Measurements from ENCODE around the gene MYO1G.

The MYO1G gene

DNA sequence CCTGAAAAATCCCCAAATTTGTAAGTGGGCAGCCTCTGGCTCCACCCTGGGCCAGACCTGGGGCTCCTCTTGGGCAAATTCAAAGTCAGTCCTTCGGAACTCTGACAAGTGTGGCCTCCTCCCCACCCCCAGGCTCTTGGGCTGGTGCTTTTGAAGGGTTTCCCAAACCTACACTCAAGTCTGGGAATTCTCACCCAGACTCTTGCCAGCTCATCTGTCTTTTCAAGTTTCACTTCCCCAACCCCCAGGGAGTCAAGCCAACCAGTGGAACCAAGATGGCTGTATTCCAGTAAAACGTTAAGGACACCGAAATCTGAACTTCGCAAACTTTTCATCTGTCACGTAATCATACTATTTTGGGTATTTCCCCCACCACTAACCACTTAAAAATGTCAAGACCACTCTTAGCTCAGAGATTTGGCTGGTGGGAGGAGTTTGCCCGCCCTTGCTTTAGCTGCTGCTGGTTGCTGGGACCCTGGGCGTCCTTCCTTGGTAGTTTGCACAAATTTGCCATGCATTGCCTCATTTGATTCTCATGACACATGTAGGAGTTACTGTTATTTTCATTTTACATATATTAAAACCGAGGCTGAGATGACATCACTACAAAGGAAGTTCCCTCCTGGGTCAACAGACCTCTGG is 1.7 kb upstream of the MYO1G start:
- DNase-seq = peak; percentile 72

DNA sequence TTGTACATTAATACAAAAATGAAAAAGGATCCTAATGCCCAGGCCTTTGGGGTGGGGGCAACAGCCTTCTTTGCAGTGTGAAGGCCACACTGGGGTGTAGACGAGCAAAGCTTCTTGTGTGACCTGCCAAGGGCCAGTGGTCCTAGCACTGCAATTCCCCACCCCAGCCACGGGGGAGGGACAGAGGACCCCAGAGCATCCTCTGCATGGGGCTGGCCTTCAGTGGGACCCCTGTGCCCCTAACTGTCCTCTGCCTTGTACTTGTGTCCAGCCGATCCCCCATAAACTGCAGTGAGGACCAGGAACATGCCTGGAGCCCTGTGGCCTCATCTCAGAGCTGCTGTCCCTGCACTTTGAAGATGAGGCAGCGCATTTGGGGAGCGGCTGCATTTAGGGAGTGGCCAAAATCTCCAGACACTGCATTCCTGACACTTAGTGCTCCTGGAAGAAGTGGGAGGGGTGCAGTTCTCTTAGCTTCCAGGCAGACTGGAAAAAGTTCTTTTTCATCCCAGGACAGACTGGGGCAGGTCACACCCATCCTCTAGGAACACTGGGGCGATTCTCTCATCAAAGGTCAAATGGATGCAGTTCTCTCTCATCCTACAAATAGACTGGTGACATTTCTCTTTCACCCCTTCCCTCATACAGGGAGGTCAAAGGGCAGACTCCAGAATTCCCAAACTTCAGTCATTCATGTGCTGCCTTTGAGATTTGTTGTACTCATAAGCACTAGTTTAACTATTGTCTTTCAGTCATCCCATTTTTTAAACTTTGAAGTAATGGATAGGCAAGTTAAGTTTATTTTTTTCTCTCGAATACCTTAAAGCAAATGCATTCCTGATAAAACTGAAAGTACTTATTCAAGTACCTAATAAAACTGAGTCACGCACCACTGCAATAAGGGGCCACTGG is 922 bp upstream of the MYO1G start:
- peak; percentile 53 for DNase-seq

DNA sequence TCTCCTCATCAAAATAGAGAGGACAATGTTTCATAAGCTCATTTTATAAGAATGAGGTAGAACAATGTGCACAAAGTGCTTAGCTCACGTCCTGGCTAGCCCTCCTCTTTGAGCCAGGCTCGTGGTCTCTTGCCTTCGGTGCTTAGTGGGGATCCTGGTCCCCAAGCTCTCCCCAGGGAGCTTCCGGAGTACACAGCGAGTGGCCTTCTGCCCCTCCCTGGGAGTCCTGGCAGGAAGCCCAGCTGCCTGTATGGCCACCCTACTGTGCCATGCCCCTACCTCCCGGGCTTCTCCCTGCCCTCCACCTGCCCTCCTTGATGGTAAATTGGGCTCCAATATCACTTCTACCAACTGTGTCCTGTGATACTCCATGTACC is 868 bp downstream of the MYO1G start:
- peak; percentile 74 for DNase-seq

DNA sequence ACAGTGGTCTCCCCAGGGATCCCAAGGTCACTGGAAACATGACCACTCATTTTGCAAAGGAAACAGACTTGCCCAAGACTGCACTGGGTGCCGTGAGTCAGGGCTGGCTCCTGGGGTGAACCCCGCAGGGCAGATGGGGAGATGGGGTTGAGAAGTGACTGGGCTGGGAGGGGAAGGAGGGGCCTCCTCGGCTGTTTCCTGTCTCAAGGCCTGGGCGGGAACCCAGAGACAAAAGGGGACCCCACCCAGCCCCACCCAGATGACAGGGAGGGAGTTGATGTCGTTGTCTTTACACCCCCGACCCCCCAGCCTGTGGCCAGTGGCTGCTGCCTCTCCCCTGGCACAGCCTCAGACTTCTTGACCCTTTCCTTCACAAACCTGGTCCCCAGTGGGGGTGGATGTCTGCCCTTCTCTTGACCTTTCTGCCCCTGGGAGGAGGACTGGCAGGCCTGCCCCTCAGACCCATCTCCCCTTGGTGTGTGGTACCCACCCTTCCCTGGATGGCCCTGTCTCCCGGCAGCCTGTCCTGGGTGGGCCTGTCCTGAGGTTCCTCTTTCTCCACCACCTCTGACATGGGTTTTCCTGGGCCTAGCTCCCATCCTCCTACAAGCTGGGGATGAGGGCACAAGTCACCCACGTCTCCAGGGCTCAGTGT is 1.4 kb downstream of the MYO1G start:
- peak; percentile 92 for DNase-seq

DNA sequence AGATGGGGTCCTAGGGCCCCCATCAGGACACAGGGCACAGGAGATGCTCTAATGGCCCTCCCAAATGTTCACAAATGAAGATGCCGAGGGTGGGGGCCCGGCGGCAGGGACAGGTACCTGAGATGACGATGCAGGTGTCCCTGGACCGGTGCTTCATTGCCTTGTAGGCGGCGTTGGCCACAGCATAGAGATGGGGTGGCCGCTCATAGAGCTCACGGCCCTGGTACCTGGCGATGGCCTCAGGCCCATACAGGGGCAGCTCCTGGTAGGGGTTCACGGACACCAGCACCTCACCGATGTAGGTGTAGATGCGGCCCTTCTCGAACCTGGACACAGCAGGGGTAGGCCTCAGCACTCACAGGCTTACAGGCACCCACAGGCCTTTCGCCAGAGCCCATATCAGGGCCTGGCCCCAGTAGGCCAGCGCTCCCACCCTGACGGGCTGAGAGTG is 2.0 kb downstream of the MYO1G start:
- DNase-seq = no peak

DNA sequence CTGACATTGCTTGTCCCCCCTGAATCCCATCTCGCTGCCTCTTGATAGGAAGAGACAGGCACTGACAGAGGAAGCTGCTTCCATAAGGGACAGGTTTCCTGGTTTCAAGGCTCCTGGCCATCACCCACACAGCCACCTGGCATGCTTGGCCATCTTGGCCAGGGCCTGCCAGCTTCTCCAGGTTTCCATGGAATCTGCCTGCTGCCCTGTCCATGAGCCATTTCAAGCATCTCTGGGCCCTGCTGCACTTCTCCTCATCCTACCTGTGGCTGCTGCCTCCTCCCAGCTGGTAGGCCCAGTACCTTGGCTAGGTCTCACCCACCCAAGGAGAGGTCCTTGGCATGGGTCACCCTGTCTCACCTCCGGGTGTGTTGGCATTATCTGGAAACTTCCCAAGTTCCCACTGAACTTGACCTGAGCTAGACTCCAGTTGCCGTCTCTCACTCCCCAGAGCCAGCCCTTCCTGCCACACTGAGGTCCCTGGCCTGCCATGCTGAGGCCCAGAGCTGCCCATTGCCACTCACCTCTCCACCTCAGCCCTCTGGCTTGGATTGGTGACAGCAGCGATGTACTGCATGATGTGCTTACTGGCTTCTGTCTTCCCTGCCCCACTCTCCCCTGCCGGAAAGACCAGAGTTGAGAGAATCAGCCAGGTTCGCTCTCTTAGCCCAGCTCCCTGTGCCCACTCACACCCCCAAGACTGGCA is 2.6 kb downstream of the MYO1G start:
- no peak for DNase-seq

DNA sequence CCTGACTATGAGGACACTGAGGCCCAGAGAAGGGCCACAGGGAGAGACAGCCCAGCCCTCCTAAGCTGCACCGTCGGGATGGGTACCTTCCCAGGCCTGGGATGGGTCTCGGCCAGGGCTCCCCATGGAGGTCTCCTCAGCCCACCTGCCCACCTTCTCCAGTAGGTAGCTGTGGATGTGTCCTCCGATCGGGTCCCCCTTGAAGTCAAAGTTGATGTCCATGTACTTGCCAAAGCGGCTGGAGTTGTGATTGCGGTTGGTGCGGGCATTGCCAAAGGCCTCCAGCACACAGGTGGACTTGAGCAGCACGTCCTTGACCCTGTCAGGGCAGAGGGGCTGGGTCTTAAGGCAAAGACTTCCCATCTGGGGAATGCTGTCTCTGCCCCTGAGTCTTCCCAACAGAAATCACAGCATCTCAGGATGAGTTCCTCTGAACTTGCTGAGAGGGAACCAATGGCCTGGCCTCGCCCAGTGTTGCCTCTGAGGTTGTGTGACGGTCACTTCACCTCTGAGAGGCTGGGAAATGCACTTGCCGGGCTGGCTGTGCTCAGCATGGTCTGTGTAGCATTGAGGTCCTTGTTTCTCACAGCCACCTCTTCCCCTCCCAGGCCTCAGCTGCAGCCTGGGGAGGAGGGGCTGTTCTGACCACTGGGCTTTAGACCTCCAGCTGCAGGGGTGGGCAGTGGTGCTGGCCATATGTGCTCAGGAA is 3.3 kb downstream of the MYO1G start:
- no peak for DNase-seq

DNA sequence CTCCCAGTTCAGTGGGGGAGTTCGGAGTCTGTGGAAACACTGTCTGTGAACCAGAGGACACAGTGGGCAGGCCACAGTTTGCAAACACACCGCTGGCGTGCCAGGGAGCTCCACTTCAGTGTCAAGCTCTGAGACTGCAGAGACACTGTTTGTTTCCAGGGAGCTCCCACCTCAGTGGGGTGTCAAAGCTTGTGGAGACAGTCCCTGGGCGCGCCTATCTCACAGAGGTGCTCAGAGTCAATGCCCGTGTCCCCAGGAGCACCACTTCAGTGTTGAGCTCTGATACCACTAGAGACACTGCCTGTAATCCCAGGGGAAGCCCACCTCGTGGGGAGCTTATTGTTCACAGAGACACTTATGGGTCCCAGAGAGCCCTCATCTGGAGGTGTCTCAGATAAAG is 4.3 kb downstream of the MYO1G start:
- DNase-seq = no peak

DNA sequence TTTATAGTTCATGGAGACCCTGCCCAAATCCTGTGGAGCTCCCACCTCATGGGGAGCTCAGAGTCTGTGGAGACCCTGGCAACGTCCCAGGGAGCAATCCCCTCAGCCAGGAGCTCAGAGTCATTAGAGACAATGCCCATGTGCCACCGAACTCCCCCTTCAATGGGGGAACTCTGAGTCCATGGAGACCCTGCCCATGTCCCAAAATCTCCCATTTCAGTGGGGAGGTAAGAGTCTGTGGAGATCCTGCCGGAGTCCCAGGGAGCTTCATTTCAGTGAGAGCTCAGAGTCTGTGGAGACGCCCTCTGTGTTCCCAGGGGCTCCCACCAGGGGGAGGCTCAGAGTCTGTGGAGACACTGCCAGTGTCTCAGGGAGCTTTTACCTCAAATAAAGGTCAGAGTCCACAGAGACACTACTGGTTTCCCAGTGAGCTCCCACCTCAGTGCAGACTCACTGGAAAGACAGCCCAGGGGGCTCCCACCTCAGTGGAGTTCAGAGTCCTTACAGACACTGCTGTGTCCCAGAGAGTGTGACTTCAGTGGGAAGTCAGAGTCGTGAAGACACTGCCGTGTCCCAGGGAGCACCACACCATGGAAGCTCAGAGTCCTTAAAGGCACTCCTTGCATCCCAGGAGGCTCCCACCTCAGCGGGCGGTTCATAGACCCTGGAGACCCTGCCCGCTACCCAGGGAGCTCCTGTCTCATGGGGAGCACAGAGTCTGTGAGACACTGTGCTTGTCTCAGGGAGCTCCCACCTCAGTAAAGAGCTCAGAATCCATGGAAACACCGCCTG is 5.0 kb downstream of the MYO1G start:
- peak; percentile 82 for DNase-seq

DNA sequence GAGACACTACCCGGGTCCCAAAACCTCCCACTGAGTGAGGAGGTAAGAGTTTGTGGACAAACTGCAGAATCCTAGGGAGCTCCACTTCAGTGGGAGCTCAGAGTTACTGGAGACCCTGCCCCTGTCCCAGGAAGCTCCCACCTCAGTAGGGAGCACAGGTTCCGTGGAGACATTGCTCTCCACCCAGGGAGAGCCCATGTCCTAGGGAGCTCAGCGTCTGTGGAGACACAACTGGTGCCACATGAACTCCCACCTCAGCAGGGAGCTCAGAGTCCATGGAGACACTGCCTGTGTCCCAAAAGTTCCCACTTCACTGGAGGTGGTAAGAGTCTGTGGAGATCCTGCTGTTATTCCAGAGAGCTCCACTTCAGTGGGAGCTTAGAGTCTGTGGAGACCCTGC is 6.3 kb downstream of the MYO1G start:
- no peak for DNase-seq

DNA sequence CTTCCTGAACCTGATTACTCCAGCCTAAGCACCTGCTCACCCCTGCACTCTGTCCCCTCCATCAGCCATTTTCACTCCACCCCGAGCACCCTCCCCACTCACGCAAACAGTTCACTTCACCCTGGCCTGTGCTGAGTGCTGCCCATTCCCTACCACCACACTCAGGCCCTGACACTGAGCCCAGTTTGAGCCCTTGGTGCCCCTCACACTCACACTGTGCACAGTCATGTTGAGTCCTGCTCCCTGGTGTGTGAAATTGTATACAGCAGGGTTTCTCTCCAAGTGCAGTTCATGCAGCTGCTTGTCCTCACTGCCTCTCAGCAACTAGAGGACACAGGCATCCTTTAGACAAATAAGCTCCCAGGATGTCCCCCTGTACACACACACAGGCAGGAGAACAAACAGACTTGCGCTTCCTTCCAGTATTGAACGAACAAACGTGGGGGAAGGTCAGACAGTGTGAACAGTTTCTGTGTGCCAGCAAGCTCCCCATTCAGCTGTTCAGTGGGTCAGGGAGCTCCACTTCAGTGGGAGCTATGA is 6.8 kb downstream of the MYO1G start:
- no peak for DNase-seq

DNA sequence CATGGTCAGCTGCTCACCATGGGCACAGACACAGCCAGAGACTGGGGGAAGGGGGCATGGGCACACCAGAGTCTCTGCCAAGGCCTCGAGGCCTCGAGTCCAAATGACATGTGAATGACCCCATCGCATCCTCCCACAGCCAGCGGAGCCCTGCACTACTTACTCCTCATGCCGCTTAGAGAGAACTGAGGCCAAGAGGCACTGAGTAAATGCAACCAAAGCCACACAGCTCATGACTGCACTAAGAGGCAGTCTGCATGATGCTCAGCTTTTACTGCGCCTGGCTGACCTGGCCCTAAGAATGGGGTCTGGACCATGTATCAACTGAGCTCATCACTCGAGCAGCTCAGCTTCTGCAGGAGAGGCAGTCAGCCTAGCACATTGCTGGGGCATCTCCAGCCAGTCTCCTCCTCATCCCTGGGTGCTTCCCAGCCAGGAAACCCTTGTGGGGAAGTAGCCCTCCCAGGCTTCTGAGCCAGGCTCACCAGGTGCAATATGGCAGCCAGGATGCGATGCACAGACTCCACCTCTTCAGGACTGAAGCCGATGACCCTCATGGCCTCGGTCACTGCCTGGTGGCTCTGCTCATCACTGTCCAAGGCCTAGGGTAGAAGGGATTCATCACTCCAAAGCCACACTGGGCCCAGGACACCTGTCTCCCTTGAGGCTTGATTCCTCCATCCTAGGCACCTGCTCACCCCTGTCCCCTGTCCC is 7.5 kb downstream of the MYO1G start:
- no peak for DNase-seq

DNA sequence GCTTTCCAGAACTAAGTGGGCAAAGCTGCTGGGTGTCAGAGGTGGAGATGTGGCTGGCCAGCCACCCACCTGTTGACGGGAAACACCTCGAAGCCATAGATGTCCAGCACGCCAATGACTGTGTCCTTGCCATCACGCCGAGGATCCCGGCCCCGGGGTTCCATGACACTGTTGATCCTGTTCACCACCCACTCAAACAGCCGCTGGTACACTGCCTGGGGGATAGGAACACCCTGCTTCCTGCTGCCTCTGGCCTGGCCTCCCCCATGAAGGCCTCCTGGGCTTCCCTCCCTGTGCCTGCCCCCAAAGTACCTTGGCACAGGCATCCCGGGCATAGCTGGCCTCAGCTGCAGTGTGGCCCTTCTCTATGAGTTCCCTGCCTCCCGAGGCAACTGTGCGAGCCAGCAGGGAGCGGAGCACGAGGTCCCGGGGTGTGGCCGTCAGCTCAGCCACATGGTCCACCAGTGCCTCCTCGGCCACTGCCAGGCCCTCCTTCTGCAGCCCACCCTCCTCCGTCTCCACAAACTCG is 8.2 kb downstream of the MYO1G start:
- DNase-seq = no peak

DNA sequence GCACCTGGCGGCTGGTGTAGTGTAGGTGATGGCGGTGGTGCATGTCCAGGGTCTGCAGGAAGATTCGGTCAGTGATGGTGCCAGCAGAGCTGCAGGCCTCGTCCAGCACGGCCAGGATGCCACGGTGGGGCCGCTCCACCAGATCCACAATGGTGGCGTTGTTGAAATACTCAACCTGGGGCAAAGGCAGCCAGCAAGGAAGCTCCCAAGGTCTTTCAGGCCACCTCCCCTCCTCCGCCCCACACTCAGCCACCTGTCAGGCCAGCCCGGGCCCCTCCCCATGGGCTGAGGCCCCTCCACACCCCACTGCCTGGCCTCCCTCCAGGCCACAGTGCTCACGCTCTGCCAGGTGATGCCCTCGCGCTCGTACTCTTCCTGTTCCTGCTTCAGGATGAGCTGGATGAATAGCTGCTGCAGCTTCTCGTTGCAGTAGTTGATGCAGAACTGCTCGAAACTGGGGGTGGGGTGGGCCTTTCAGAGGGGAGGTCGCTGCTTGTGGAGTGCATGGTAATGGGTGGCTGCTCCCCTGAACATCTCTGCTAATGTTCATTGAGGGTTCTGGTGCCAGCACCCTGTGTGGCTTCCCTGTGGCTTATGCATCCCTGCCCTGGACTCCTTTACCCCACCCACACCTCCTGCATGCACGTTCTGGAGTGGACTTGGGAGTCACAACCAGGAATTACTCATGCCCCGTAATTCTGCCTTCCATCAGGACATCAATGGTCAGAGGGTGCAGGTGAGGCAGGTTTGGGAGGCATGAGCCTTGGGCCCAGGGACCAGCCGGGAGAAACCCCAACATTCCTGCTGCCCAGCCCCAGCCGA is 8.9 kb downstream of the MYO1G start:
- DNase-seq = no peak

DNA sequence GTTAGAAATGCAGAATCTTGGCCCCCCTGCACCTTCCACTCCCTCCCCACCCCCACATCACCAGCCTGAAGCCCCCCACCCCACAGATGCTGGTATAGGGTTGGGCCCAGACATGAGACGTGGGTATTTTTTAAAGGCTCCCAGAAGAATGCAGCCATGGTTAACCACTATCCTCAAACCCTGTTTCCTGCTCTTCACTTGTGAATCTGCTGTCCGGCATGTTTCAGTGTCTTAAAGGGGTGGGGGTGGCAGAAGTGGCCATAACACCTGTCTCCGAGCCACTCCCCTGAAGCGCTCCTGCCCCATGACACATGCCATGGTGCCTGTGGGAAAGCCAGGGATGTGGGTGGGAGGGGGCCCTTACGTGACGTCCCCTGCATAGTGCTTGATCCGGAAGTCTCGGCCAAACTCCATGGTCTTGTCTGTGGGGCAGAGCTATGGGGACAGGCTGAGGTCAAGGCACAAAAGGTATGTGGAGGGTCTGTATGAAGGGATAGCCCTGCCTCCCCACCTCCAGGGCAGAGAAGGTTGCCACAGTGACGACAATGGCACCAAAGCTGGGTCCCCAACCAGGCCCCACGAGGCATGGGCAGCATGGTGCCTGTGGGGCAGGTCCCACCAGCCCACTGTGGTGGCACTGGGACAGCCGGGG is 9.6 kb downstream of the MYO1G start:
- DNase-seq = no peak

DNA sequence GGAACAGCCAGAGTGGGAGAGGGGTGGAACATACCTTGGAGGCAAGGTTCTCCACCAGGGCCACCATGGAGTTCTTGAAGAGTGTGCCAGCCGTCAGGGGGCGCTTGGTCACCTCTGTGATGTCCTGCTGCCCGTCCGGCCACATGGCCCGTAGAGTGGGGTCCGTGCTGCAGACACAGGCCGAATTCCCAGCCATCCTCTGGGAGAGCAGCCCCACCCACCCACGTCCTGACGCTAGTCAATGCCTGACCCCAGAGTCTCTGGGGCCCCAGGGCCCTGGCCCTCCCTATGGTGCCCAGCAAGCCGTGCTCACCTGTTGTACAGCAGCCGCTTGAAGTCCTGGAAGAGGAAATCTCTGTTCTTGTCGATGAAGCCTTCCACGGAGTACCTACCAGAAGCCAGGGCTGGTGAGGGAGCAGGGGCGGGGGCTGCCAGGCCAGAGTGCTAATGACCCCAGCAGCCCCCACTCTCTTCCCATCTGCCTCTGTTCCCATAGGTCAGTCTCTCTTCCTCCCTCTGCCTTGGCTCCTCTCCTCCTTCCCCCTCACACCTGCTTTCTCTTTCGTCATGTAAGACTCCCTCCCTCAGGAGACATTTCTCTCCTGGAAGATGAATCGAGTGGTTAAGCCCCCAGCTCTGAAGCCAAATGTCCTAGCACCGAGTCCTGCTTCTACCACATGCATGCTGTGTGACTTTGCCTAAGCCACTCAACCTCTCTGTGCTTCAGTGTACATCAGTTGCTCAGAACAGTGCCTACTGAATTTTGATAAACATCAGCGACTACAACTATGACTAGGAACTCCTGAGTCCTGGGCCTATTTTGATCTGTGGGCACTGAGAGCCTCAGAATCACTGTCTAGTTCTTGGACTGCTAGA is 11.0 kb downstream of the MYO1G start:
- DNase-seq = no peak

DNA sequence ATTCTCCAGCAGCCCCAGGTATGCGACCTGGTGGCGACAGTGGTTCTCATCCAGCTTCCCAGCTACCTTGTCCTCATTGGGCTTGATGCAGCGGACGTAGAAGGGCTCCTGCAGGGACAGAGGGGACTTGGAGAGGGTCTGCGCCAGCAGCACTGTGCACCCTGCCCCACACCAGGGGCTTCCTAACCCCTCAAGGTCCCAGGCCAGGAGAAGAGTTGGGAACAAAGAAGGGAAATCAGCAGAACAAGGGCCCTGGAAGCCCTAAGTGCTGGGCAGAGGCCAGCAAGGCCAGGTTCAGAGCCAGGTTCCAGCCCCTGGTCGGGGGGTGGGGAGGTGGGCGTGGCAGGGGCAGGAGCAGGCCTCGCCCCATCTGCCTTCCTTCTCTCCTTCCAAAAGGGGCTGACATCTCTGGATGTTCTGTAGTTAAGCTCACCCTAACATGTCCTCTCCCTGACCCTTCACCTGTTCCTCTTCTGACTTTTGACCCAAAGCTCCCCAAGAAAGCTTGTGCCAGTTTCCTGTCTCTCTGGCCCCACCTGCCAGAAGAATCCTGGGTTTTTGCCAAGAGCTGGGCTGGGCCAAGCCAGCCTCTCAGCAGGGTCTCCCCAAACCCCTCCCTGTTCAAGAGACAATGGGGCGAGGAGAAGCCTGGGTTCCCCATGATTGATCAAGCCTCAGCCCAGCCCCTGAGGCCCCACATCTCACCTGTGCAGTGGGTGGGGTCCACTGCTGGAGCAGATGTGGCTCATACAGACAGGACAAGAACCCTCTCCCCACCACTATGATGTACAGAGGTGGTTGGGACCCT is 11.9 kb downstream of the MYO1G start:
- DNase-seq = no peak
